Stimulated activated CD4-positive, alpha-beta T cell treated with anti-CD3 and anti-CD28 coated beads, Interleukin-12 subunit alpha, Interleukin-12 subunit beta, amount 100 ng/mL, for 4 hours (primary cell): ENCODE data around the gene MCM9.

Experiments
- DNase-seq: peaks from one replicate; pipeline ENCODE4 v3.0.0-alpha.2; 2020

The MCM9 gene

DNA sequence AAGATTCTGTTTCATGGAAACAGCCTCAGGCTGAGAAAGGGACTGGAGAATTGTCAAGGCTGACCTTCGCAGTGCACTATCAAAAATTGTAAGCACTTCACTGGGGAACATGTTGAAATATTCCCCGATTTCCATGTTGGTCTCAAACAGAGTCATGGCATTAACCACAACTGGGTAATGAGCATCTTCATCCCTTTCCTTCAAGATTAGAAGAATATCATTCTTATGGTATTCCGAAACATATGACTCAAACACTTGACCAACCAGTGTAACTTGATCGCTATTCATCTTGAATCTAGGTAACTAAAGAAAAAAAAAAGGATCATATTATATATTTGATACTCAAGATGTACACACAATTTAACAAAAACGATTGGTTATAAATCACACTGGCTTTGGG lies 3.5 kb downstream of the MCM9 start:
- DNase-seq = no peak

GRCh38 chr6:118930680-118931079 lies 4.3 kb downstream of the MCM9 start:
- DNase-seq = no peak

GRCh38 chr6:118923035-118923434 lies 11.9 kb downstream of the MCM9 start:
- no peak for DNase-seq

DNA sequence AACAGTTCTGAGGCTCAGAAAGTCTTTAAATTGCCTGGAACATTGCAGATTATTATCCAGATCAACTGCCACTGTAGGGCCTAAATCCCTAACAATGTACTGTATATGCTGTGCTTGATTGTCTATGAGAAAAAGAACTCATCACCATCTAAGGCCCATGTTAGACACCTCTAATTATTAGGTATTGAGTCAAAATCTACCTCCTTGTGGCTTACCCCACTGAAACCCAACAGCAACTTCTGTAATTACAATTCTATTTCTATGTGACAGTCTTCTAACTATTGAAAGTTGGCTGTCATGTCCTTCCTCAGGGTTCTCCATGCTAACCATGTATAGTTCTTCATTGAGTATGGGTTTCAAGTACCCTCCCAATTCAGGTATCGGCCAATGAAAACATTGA lies 13.9 kb downstream of the MCM9 start:
- DNase-seq = no peak

- no peak for DNase-seq
Observed at GRCh38 chr6:118918329-118918725, 16.6 kb downstream of the MCM9 start.

DNA sequence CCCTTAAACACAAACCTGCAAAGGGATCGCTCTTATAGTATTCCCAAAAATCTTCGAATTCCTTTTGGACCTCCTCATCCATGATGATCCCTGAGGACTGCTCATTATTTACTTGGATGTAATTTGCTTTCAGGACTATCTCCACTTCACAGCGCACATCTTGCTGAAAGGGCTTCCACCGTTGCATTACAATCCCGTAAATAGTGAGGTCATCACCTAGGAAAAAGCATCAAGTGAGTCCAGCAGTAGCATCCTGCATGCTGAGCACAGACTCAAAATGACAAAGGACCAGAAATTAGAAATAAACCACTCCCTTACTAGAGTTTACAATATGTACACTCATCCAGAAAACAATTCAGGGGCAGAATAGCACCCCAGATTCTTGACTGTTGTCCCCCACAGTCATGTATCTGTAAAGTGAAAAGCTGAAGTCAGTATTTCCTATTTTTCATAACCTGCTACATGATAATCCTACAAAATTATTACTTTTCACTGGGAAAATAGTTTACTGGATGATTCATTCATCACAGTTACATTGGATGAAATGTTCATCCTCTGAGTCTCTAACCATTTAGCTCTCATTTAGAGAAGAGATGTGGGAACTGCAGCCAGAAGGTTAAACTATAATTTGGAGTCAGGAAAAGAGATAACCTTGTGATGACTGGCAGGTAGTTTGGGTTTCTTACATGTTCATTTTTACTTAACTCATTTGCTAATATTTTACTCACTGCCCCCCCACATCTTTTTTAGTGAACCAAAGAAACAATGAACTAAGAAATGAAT lies 17.2 kb downstream of the MCM9 start:
- DNase-seq = no peak

- DNase-seq = no peak
Observed at GRCh38 chr6:118914598-118914997, 20.4 kb downstream of the MCM9 start.

- no peak for DNase-seq
Observed at GRCh38 chr6:118913161-118913560, 21.8 kb downstream of the MCM9 start.

GRCh38 chr6:118912646-118913045 lies 22.3 kb downstream of the MCM9 start:
- no peak for DNase-seq

DNA sequence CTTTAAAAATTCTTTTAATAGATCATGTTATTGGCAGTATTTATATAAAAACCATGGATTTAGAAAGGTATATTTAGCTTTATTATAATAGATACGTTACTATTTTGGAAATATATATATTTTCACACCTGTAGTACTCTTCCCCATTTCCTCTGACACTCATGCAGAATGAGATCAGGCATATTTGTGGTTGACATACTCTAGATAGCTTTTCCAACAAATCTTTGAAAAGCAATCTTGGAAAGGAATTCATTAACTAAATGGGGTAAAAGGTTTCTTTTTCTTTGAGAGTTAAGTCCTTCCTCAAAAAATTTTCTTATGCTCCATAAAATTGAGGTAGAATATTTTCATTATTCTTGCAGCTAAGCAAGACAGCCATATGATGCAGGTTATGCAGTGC lies 26.5 kb downstream of the MCM9 start:
- DNase-seq = no peak

DNA sequence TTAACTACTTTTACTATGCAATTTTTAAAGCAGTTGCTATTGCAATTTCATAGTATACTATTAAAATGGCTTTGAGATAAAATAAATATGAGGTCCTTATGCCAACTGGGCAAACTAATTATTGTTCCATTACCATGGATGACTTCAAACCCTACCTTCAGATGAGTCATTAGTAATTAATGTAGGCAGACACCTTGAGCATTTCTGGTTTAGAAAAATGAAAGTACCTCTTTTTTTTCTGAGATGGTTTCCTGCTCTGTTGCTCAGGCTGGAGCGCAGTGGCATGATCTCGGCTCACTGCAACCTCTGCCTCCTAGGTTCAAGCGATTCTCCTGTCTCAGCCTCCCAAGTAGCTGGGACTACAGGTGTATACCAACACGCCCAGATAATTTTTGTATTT lies 29.1 kb downstream of the MCM9 start:
- DNase-seq = no peak

DNA sequence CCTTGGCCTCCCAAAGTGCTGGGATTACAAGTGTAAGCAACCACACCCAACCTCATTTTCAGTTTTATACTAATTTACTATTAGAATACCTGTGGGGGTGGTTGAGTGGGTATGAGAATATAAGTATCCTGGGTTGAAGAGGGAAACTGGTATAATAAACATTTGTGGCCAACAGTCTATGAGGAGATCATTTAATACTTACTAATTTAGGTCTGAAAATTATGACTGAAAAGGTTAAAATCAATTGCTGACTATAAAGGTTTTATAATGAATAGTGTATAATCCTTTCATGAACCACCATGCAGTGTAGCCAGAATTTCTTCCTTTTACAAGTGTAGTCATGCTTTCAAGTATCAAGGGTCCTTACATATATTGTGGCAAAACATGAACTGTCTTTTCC lies 29.9 kb downstream of the MCM9 start:
- no peak for DNase-seq

GRCh38 chr6:118903691-118904090 lies 31.3 kb downstream of the MCM9 start:
- no peak for DNase-seq

DNA sequence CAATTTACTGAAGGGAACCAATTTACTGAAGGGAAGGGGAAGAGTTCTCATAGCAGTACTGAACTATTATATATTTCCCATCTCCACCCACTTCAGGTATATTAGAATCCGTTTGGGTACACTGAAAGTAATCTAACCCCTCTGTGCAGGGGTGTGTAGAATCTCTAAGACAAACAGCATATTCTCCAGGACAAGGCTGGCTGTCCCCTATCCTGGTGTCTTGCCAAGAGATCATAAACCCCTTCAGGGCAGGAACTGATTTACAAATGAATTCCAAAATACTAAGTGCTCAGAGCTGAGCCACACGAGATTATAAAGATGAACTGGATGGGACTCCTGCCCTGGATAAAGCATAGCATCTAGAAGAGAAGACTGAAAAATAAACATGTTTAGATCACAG lies 31.8 kb downstream of the MCM9 start:
- DNase-seq = no peak

- no peak for DNase-seq
Observed at GRCh38 chr6:118902726-118903125, 32.2 kb downstream of the MCM9 start.

DNA sequence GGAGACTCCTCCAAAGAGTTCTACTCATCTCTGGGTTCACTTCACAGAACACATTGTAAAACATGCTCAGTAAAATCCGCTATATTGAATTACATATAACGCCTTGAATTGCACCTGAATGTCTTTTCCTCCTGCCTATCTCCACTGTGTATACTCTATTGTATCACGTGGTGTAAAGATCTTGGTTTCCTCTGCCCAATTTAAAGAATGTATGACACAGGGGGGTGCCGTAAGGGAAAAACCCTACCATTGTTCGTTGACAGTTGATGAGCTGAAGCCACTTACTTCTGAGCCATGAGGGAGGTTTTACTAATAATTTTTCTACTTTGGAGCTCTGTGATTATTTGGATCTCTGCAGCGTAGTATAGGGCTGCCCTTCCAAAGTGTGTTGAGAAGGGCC lies 35.0 kb downstream of the MCM9 start:
- DNase-seq = no peak

DNA sequence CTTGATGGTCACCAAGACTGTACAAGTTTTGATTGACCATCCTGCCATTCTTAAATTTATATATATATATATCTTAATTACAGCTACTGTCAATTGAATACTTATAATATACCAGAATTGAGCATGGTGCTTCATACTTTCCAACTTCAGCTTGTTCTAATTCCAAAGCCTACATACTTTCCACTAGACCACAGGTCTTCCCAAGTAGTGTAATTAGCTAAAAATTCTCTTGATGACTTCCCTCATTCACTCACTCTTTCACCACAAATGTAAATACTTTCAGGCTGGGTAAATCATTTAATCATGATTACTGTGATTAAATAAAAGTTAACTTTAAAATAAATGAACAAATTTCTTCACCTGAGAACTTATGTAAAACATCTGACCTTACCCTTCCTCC lies 37.6 kb downstream of the MCM9 start:
- no peak for DNase-seq

GRCh38 chr6:118896339-118897136 lies 38.4 kb downstream of the MCM9 start:
- DNase-seq = no peak

- DNase-seq = no peak
Observed at GRCh38 chr6:118895859-118896258, 39.1 kb downstream of the MCM9 start.

- no peak for DNase-seq
Observed at GRCh38 chr6:118895261-118895560, 39.7 kb downstream of the MCM9 start.

DNA sequence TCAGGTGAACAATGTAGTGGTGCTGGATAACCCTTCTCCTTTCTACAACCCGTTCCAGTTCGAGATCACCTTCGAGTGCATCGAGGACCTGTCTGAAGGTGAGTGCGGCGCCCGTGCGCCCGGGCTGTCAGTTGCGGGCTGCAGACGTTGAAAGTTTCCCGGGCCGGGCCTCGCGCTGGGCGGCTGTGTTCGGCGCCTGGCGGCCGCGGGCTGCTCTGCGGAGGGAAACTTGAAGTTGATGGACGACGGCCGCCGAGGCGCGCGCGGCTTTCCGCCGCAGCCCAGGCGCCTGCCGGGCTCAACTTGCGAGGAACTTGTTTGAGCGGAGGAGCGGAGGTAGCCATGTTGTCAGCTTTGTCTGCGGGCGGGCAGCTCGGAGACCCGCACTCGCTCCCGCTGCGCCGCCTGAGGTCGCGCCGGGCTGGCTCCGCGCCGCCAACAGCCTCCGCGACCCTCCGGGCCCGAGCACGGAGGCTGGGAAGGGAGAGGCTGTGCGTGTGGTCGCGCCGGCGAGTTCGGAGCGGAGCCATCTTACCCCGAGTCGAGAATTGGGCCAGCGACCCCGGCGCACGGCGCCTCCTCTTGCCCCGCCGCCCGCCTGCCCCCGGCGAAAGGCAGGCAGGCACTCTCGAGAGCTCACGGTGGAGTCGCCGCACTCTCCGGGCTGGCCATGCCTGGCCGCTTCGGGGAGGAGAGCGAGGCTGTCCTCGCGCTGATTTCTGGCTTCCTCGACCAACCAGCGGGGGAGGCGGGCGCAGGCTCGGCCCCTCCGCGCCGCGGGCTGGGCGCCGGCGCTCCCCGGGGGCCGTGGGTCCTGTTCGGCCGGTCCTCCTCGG lies 40.3 kb downstream of the MCM9 start:
- peak; percentile 46 for DNase-seq

DNA sequence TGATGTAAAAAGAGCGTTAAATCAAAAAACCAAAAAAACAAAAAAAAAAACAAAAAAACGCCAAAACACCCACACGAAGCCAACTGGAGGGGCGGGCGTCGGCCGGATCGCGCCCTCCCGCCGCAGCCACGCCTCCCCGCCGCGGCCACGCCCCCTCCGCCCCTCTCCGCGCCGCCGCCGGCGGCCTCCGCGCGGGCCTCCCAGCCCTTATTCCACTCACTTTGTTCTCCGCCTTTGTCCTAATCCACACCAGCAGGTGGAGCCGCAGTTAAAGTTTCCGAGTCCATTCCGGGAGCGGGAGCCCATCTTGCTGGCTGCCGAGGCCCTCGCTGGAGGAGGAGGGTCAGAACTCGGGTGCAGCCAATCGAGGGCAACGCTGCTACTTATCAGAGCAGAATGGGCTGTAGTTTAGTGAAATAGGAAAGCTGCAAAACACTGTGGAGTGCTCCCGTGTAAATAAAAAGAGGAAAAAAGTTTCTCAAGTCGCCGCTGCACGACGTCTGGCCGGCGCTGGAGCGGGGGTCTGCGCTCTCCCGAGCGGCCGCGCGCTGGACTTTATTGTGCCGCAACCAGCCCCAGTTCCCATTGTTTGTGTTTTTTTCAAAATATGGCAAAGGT lies 41.0 kb downstream of the MCM9 start, which contains the start of gene ASF1A:
TSS of gene ASF1A (plus strand) at position 346 of the 618 bp plus-strand sequence. CDS start at position 608, 262 bp downstream.
- DNase-seq = peak; percentile 93
